Loucy (cell line): ENCODE measurements around the gene NLRC3.

ENCODE experiments used
- H2AFZ ChIP-seq: fragments of 200-600 bp; sonication (generic); 2 replicates; pipeline ENCODE4 v1.6.0; 2016; ENCODE audit warnings: antibody characterized with exemption, mild to moderate bottlenecking, low read length, moderate library complexity
- H3F3A ChIP-seq: fragments of 200-600 bp; 2 replicates; pipeline ENCODE4 v1.6.0; 2016; ENCODE audit warnings: antibody characterized with exemption, low read depth, mild to moderate bottlenecking
- H3K27me3 ChIP-seq: fragments of 200-600 bp; sonication (generic); 2 replicates; pipeline ENCODE4 v1.6.1; 2014; ENCODE audit warnings: low read length, mild to moderate bottlenecking; ENCODE audit not compliant: insufficient read depth, poor library complexity, severe bottlenecking
- H3K36me3 ChIP-seq: fragments of 200-600 bp; sonication (generic); 2 replicates; pipeline ENCODE4 v1.6.1; 2016; ENCODE audit warnings: low read length; ENCODE audit not compliant: insufficient read depth
- H3K4me1 ChIP-seq: fragments of 200-600 bp; sonication (generic); 2 replicates; pipeline ENCODE4 v1.5.1; 2014; ENCODE audit warnings: low read length, mild to moderate bottlenecking; ENCODE audit not compliant: insufficient read depth, poor library complexity, severe bottlenecking
- H3K4me2 ChIP-seq: fragments of 200-600 bp; sonication (generic); 2 replicates; pipeline ENCODE4 v1.6.0; 2014; ENCODE audit warnings: antibody characterized with exemption, low read length, low read depth, mild to moderate bottlenecking; ENCODE audit not compliant: poor library complexity, severe bottlenecking
- H3K4me3 ChIP-seq: fragments of 200-600 bp; sonication (generic); 2 replicates; pipeline ENCODE4 v1.5.1; 2014; ENCODE audit warnings: low read length, mild to moderate bottlenecking, mixed read lengths; ENCODE audit not compliant: poor library complexity, severe bottlenecking
- H3K79me2 ChIP-seq: fragments of 200-600 bp; sonication (generic); 2 replicates; pipeline ENCODE4 v1.6.1; 2014; ENCODE audit warnings: low read length; ENCODE audit not compliant: insufficient read depth
- H3K9ac ChIP-seq: fragments of 200-600 bp; sonication (generic); 2 replicates; pipeline ENCODE4 v1.6.0; 2014; ENCODE audit warnings: mild to moderate bottlenecking, low read depth, low read length, moderate library complexity; ENCODE audit not compliant: poor library complexity, severe bottlenecking
- H3K9me2 ChIP-seq: fragments of 200-600 bp; sonication (generic); replicated peaks from 2 replicates; pipeline ENCODE4 v1.6.1; 2016; ENCODE audit warnings: low read depth, low read length, mixed read lengths
- H3K9me3 ChIP-seq: fragments of 200-600 bp; sonication (generic); 2 replicates; pipeline ENCODE4 v1.6.1; 2014; ENCODE audit warnings: mild to moderate bottlenecking, antibody characterized with exemption, low read length, low read depth; ENCODE audit not compliant: insufficient read depth
- H4K20me1 ChIP-seq: fragments of 200-600 bp; sonication (generic); 2 replicates; pipeline ENCODE4 v1.6.0; 2014; ENCODE audit warnings: antibody characterized with exemption, low read length, mild to moderate bottlenecking; ENCODE audit not compliant: insufficient read depth, poor library complexity, severe bottlenecking
- CTCF ChIP-seq: fragments of 200-600 bp; sonication (generic); conservative IDR thresholded peaks from 2 replicates; pipeline ENCODE4 v1.5.1; 2014; ENCODE audit warnings: mild to moderate bottlenecking, antibody characterized with exemption, low read length
- EZH2phosphoT487 ChIP-seq: fragments of 200-600 bp; IDR thresholded peaks from 2 replicates; pipeline ENCODE4 v1.6.1; 2018; ENCODE audit warnings: antibody characterized with exemption, mild to moderate bottlenecking, moderate library complexity, borderline replicate concordance

NLRC3 gene

DNA sequence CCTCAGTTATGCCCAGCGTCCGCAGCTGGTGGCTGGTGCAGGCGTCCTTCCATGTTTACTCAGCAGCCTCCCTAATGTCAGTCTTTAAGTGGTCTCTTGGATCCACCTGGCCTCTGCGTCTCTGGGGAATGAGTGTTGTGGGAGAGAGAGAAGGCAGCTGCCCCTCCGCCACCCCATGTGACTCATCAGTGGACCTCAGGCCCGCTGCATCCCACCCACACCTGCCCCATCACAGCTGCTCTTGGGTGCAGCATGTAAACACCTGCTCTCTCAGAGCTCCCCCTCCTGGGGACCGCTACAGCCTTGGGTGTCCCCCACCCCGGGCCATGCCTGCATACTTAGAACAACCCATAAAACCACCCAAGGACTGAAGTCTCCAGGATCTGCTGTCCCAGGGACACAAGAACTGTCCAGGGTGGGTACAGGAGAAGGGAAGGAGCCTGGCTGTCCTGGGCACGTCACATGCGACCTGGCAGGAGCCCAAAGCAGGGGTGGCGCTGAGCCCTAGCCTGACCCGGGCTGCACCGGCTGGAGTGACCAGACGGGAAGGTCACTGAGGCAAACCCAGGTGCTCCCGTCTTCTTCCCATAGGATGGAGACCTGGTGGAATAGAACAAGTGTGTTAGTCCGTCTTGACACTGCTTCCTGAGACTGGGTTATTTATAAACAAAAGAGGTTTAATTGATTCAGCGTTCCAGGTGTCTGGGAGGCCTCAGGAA, 86.1 kb downstream of the NLRC3 start:
- no peaks in the 10 kb centered on the region for H3K79me2 ChIP-seq
- no peaks in the 10 kb centered on the region for H4K20me1 ChIP-seq
- H3K9me2 ChIP-seq, result no peaks in the 10 kb centered on the region
- no peak overlapping the region for H3K4me2 ChIP-seq
- H3K4me1 ChIP-seq, result no peaks in the 10 kb centered on the region
- no peak overlapping the region for H3K4me3 ChIP-seq
- H3K27me3 ChIP-seq, result no peaks in the 10 kb centered on the region
- TF ChIP-seq CTCF (0 out of 2 replicates have a peak, but pooled peaks have one; percentile 8), EZH2phosphoT487 (no peak)
- H3K36me3 ChIP-seq, result no peaks in the 10 kb centered on the region
- H2AFZ ChIP-seq, result no peak overlapping the region
- no peak overlapping the region for H3K9ac ChIP-seq
- H3F3A ChIP-seq, result no peaks in the 10 kb centered on the region
- H3K9me3 ChIP-seq, result no peaks in the 10 kb centered on the region
